Transverse colon (tissue), 4 donors: ENCODE measurements around the gene UMAD1.

Source experiments
- CTCF ChIP-seq, 5 experiments: fragments of 200-600 bp in 3 of 5; fragments of 450-650 bp in 2 of 5; sonication (generic) in 3 of 5; IDR thresholded peaks; 1 replicate in 2 of 5; 2 replicates in 3 of 5; pipeline ENCODE4 v1.5.1; 2016 to 2017; ENCODE audit warnings: antibody characterized with exemption in 5 of 5, inconsistent platforms in 3 of 5, mild to moderate bottlenecking in 2 of 5, moderate library complexity in 1 of 5
- POLR2AphosphoS5 ChIP-seq, 3 donors: sonication (generic); formaldehyde crosslinking; IDR thresholded peaks; one replicate each; pipeline ENCODE4 v1.6.1; 2016; ENCODE audit warnings: antibody characterized with exemption in 3 of 3

- TF ChIP-seq POLR2AphosphoS5 (IDR thresholded peaks at IDR 0.05) (no peak), CTCF (IDR thresholded peaks at IDR 0.05) (no peak)
Measured at GRCh38 chr7:7682861-7683260, 42.3 kb downstream of the UMAD1 start.
